Neuronal stem cell (in vitro differentiated cells): Measurements from ENCODE around the gene TMEM97.

Experiments
- DNase-seq: peaks from one replicate; pipeline ENCODE4 v3.0.0-alpha.2; 2013; ENCODE audit warnings: low spot score
- H2AFZ ChIP-seq: one replicate; pipeline ENCODE4 v1.6.1; 2013; ENCODE audit warnings: mild to moderate bottlenecking, low read length, inconsistent platforms
- H2AK5ac ChIP-seq: 2 replicates; pipeline ENCODE4 v1.6.1; 2013; ENCODE audit warnings: low read depth, mild to moderate bottlenecking, inconsistent platforms, low read length, moderate library complexity, mixed read lengths
- H2BK120ac ChIP-seq: 2 replicates; pipeline ENCODE4 v1.6.1; 2013; ENCODE audit warnings: low read depth, mild to moderate bottlenecking, inconsistent platforms, low read length, moderate library complexity, mixed read lengths
- H2BK12ac ChIP-seq: one replicate; pipeline ENCODE4 v1.6.1; 2013; ENCODE audit warnings: low read length, inconsistent platforms
- H2BK15ac ChIP-seq: 2 replicates; pipeline ENCODE4 v1.6.1; 2013; ENCODE audit warnings: mild to moderate bottlenecking, low read length, inconsistent platforms, mixed read lengths
- H2BK5ac ChIP-seq: one replicate; pipeline ENCODE4 v1.6.1; 2013; ENCODE audit warnings: inconsistent platforms, mild to moderate bottlenecking, low read length, moderate library complexity
- H3K14ac ChIP-seq: one replicate; pipeline ENCODE4 v1.6.1; 2013; ENCODE audit warnings: low read length, inconsistent platforms
- H3K18ac ChIP-seq: 2 replicates; pipeline ENCODE4 v1.6.1; 2013; ENCODE audit warnings: low read length, inconsistent platforms
- H3K23ac ChIP-seq: 2 replicates; pipeline ENCODE4 v1.6.1; 2013; ENCODE audit warnings: low read depth, mild to moderate bottlenecking, mixed read lengths, low read length, inconsistent platforms; ENCODE audit not compliant: poor library complexity
- H3K27ac ChIP-seq: replicated peaks from 3 replicates; pipeline ENCODE4 v1.5.1; 2013; ENCODE audit warnings: low read length, inconsistent platforms
- H3K27me3 ChIP-seq, 3 experiments: 2 replicates each; pipeline ENCODE4 v1.6.1; 2013; ENCODE audit warnings: low read length in 3 of 3, mild to moderate bottlenecking in 2 of 3, inconsistent platforms in 1 of 3, low read depth in 1 of 3, mixed read lengths in 1 of 3, moderate library complexity in 1 of 3; ENCODE audit not compliant: control insufficient read depth in 3 of 3, insufficient read depth in 3 of 3
- H3K36me3 ChIP-seq, 2 donors: replicated peaks in 1 of 2; 2 replicates each; pipeline ENCODE4 v1.6.1; 2013; ENCODE audit warnings: low read length in 2 of 2; ENCODE audit not compliant: control insufficient read depth in 2 of 2, insufficient read depth in 2 of 2
- H3K4ac ChIP-seq: 2 replicates; pipeline ENCODE4 v1.6.1; 2013; ENCODE audit warnings: inconsistent platforms, mild to moderate bottlenecking, low read length, moderate library complexity
- H3K4me1 ChIP-seq, 2 donors: 1 replicate in 1 of 2; 2 replicates in 1 of 2; pipeline ENCODE4 v1.6.1; 2013; ENCODE audit warnings: low read length in 2 of 2, low read depth in 1 of 2; ENCODE audit not compliant: control insufficient read depth in 2 of 2, insufficient read depth in 1 of 2
- H3K4me2 ChIP-seq: one replicate; pipeline ENCODE4 v1.6.1; 2013; ENCODE audit warnings: mild to moderate bottlenecking, low read length, inconsistent platforms; ENCODE audit not compliant: insufficient read depth, poor library complexity, severe bottlenecking
- H3K4me3 ChIP-seq, 2 donors: 2 replicates each; pipeline ENCODE4 v1.5.1; 2013; ENCODE audit warnings: low read length in 2 of 2, mild to moderate bottlenecking in 2 of 2, inconsistent platforms in 1 of 2, moderate library complexity in 1 of 2
- H3K79me1 ChIP-seq: one replicate; pipeline ENCODE4 v1.6.1; 2013; ENCODE audit warnings: low read depth, mild to moderate bottlenecking, inconsistent platforms, low read length, moderate library complexity
- H3K9ac ChIP-seq: one replicate; pipeline ENCODE4 v1.6.1; 2013; ENCODE audit warnings: mild to moderate bottlenecking, low read depth, low read length, inconsistent platforms; ENCODE audit not compliant: poor library complexity
- H3K9me3 ChIP-seq, 2 donors: replicated peaks in 1 of 2; 2 replicates each; pipeline versions ENCODE3 to v1.6.1; 2013; ENCODE audit warnings: low read length in 2 of 2, mild to moderate bottlenecking in 2 of 2, inconsistent platforms in 1 of 2, low read depth in 1 of 2, mixed read lengths in 1 of 2, moderate library complexity in 1 of 2; ENCODE audit not compliant: control insufficient read depth in 2 of 2, insufficient read depth in 1 of 2
- H4K8ac ChIP-seq: one replicate; pipeline ENCODE4 v1.6.1; 2013; ENCODE audit warnings: low read depth, mild to moderate bottlenecking, inconsistent platforms, low read length, moderate library complexity
- H4K91ac ChIP-seq: one replicate; pipeline ENCODE4 v1.6.1; 2013; ENCODE audit warnings: low read length, low read depth, mild to moderate bottlenecking, inconsistent platforms; ENCODE audit not compliant: poor library complexity
- WGBS, 2 donors: extraction: QIAGEN DNeasy Blood & Tissue Kit; methylation state at CpG; one replicate each; pipeline ENCODE4 v1.1.7; 2013; ENCODE audit warnings: missing lambda C conversion rate in 2 of 2, mixed read lengths in 1 of 2; ENCODE audit not compliant: insufficient read length in 2 of 2, insufficient replicate concordance in 1 of 2; ENCODE audit errors: extremely low coverage in 2 of 2; 5-methylcytosine and 5-hydroxymethylcytosine counted together

TMEM97 gene

DNA sequence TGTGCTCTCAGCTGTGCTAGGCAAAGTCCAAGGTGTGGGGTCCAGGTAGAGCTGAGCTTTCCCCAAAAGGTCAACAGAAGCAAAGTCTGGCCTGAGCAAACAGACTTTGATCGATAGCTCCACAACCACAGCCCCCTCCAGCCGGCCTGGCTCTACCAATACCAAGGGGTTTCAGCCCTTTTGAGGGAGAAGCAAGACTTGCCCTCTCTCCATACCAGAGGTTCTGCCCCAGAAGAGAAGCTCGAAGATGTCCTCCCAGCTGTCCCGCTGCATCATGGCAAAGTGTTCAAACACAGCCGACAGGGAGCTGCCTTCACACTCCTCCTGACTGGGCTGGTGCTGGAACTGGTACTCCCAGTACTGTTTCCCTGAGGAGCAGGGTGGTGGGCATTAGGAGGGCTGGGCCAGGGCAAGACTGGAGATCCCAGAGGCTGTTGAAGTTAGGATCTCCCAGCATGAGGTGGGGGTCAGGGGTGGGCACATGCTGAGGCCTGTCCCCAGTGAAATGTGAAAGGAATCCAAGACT, 49.4 kb downstream of the TMEM97 start:
- no peak overlapping the region for H3K14ac ChIP-seq
- H3K4me2 ChIP-seq: no peak overlapping the region
- H3K18ac ChIP-seq: no peak overlapping the region
- no peak overlapping the region for H3K27ac ChIP-seq
- no peak for DNase-seq
- H3K23ac ChIP-seq: no peak overlapping the region
- no peak overlapping the region for H2AFZ ChIP-seq
- no peak overlapping the region for H2BK15ac ChIP-seq
- no peak overlapping the region for H2BK120ac ChIP-seq
- H3K79me1 ChIP-seq: no peaks in the 10 kb centered on the region
- no peak overlapping the region for H2BK12ac ChIP-seq
- no peak overlapping the region for H2BK5ac ChIP-seq
- H3K36me3 ChIP-seq: peaks cover 3 to 14% of the 10 kb centered on the region in 2 donors
- no peak overlapping the region for H3K9ac ChIP-seq
- no peak overlapping the region for H3K4me3 ChIP-seq
- no peaks in the 10 kb centered on the region for H3K9me3 ChIP-seq
- H3K27me3 ChIP-seq: peaks cover 0 to 13% (median 0%) of the 10 kb centered on the region in 3 experiments
- peaks cover 22 to 25% of the 10 kb centered on the region in 2 donors for H3K4me1 ChIP-seq
- H2AK5ac ChIP-seq: no peak overlapping the region
- no CpG with 5 or more reads among the region's 5 CpGs for WGBS, 2 donors
- H4K91ac ChIP-seq: no peak overlapping the region
- H3K4ac ChIP-seq: no peak overlapping the region
- H4K8ac ChIP-seq: no peak overlapping the region

DNA sequence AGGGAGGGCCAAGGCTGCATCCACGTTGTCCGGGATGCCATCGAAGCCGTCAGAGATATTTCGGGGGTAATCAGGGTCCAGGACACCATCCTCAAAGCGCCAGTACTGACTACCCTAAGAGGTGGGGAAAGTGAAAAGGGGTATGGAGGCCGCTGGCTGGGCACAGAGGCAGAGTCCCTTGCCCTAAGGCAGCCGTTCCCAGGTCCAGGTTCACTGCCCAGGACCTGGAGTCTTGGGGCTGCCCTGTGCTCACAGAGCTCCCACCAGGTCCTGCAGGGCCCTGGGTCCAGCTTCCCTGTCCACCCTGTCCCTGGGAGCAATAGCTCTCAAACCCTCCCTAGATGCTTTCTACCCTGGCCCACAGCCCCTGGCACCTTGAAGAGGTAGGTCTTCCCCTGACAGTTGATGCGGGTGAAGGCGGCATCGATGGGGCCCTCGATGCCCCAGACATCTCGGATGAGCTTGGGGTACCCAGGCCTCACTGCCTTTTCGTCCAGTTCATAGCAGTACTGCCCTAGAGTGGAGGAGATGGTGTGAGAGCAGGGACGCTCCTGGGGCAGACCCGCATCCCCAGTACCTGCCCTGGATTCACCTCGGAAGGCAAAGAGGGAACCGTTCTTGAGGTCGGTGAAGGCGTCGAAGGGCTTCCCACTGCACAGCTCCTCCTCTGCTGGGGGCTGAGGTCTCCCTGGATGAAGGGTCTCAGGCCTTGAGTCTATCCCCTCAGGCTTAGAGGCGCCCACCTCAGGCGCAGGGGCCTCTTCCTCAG, 50.1 kb downstream of the TMEM97 start:
- no CpG with 5 or more reads among the region's 23 CpGs for WGBS, 2 donors
- Histone ChIP-seq H4K8ac (no peak overlapping the region), H3K9me3 (no peaks in the 10 kb centered on the region), H2BK5ac (no peak overlapping the region), H3K14ac (no peak overlapping the region), H3K27me3 (peaks cover 0 to 16% (median 0%) of the 10 kb centered on the region in 3 experiments), H2BK15ac (no peak overlapping the region), H3K4me2 (no peak overlapping the region), H3K27ac (no peak overlapping the region), H3K4me1 (peaks cover 24 to 25% of the 10 kb centered on the region in 2 donors), H3K18ac (no peak overlapping the region), H2AFZ (no peak overlapping the region), H3K4me3 (no peak overlapping the region), H3K79me1 (no peaks in the 10 kb centered on the region), H2AK5ac (peak overlapping the region; percentile 86), H3K36me3 (peaks cover 2 to 9% of the 10 kb centered on the region in 2 donors), H3K9ac (no peak overlapping the region), H4K91ac (no peak overlapping the region), H2BK120ac (no peak overlapping the region), H3K4ac (no peak overlapping the region), H3K23ac (no peak overlapping the region), H2BK12ac (no peak overlapping the region)
- DNase-seq: no peak

DNA sequence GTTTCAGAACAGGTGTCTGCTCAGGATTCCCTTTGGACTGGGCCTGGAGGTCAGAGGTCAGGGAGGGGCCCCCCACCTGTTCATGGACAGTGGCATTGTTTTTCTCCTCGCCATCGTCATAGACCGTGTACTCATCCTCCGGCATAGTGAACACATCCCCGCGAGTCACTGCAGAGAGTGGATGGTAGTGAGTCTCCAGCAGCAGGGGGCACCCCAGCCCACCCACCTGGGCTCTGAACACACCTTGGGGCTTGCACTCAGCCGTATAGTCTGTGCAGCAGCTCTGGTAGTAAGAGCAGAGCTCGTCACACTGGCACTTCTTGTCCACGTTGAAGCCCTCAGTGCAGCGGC, 50.7 kb downstream of the TMEM97 start:
- H3K14ac ChIP-seq: peak overlapping the region; percentile 6
- H2BK120ac ChIP-seq: no peak overlapping the region
- peak overlapping the region; percentile 64 for H3K27ac ChIP-seq
- peaks cover 0 to 16% (median 0%) of the 10 kb centered on the region in 3 experiments for H3K27me3 ChIP-seq
- no peak for DNase-seq
- peak overlapping the region; percentile 69 for H2BK15ac ChIP-seq
- H3K4me2 ChIP-seq: no peak overlapping the region
- H3K9me3 ChIP-seq: no peaks in the 10 kb centered on the region
- no peak overlapping the region for H3K9ac ChIP-seq
- no peak overlapping the region for H3K23ac ChIP-seq
- H2BK5ac ChIP-seq: peak overlapping the region; percentile 47
- no peak overlapping the region for H3K4ac ChIP-seq
- peaks cover 3% of the 10 kb centered on the region for H3K79me1 ChIP-seq
- H2BK12ac ChIP-seq: no peak overlapping the region
- H2AFZ ChIP-seq: peak overlapping the region; percentile 48
- no peak overlapping the region for H4K91ac ChIP-seq
- no peak overlapping the region for H4K8ac ChIP-seq
- H3K4me3 ChIP-seq: no peak overlapping the region
- H3K4me1 ChIP-seq: peaks cover 24 to 25% of the 10 kb centered on the region in 2 donors
- H2AK5ac ChIP-seq: peak overlapping the region; percentile 86
- H3K36me3 ChIP-seq: peaks cover under 1 to 10% of the 10 kb centered on the region in 2 donors
- peak overlapping the region; percentile 20 for H3K18ac ChIP-seq
- WGBS, 2 donors: no CpG with 5 or more reads among the region's 10 CpGs

DNA sequence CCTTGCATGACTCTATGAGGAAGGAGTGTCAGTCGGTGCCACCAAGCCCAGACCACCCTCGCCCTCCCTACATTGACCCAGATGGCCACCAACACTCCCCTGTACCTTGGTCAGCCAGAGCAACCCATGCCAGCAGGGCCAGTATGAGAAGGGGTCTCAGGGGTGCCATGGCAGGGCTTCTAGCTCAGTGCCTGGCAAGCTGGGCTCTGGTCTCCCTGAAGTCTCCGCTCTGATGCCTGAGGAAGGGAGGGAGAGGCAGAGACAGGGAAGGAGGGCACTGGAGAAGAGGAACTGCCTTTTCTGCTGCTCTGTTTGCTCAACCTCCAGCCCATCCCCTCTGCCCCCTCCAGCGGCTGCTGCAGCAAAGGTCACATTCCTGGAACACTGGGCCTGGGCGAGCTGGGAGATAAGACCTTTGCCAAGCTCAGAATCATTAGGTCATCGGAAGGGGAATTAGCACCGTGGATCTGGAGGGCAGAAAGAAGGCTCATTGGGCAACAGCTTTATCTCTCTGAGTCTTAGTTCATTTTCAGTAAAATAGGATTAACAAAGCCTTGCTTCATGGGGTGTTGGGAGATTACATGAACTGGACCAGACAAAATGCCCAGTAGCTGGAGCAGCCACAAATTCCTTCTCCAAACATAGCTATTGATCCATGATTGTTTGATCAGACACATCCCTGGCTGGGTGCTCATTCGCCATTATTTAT, 51.2 kb downstream of the TMEM97 start, which contains the start of gene VTN:
VTN (minus strand) TSS at position 273 of the 709 bp plus-strand sequence; CDS start at position 169, 104 bp downstream.
- H3K4me2 ChIP-seq: peak within 1 kb of the TSS; percentile 41
- H2BK5ac ChIP-seq: peak within 1 kb of the TSS; percentile 47
- H2BK15ac ChIP-seq: peak within 1 kb of the TSS; percentile 69
- no peak within 1 kb of the TSS for H3K4ac ChIP-seq
- peaks cover 3% of the 10 kb centered on the region for H3K79me1 ChIP-seq
- H3K36me3 ChIP-seq: peaks cover 0 to 8% of the 10 kb centered on the region in 2 donors
- no peak within 1 kb of the TSS for H4K8ac ChIP-seq
- peak within 1 kb of the TSS; percentile 20 for H3K18ac ChIP-seq
- H3K14ac ChIP-seq: peak within 1 kb of the TSS; percentile 6
- H2AK5ac ChIP-seq: peak within 1 kb of the TSS; percentile 86
- no CpG with 5 or more reads among the region's 8 CpGs for WGBS, 2 donors
- H2BK120ac ChIP-seq: no peak within 1 kb of the TSS
- no peak within 1 kb of the TSS for H3K9ac ChIP-seq
- peak; percentile 58 for DNase-seq
- peak within 1 kb of the TSS; percentile 11 for H4K91ac ChIP-seq
- H3K9me3 ChIP-seq: no peaks in the 10 kb centered on the region
- H2AFZ ChIP-seq: peak within 1 kb of the TSS; percentile 97
- H3K27ac ChIP-seq: peak within 1 kb of the TSS; percentile 64
- H3K27me3 ChIP-seq: peaks cover 0 to 16% (median 0%) of the 10 kb centered on the region in 3 experiments
- peaks cover 24 to 25% of the 10 kb centered on the region in 2 donors for H3K4me1 ChIP-seq
- H3K23ac ChIP-seq: no peak within 1 kb of the TSS
- peak within 1 kb of the TSS in 1 of 2 donors; percentile 97 for H3K4me3 ChIP-seq
- no peak within 1 kb of the TSS for H2BK12ac ChIP-seq
